HEK293T (cell line): ENCODE results near the gene PPARGC1A.

ENCODE experiments used
- ARNT ChIP-seq: fragments of 450-650 bp; IDR thresholded peaks from 2 replicates; pipeline ENCODE4 v1.6.1; 2017; ENCODE audit warnings: mild to moderate bottlenecking
- BHLHE40 ChIP-seq: fragments of 450-650 bp; IDR thresholded peaks from 2 replicates; pipeline ENCODE4 v1.6.1; 2016; ENCODE audit warnings: mild to moderate bottlenecking, moderate library complexity, borderline replicate concordance
- FOXM1 ChIP-seq: fragments of 450-650 bp; IDR thresholded peaks from 2 replicates; pipeline ENCODE4 v1.6.1; 2017; ENCODE audit warnings: mild to moderate bottlenecking, borderline replicate concordance
- NFRKB ChIP-seq: fragments of 450-650 bp; IDR thresholded peaks from 2 replicates; pipeline ENCODE4 v1.6.1; 2016; ENCODE audit warnings: mild to moderate bottlenecking, moderate library complexity
- SP1 ChIP-seq: fragments of 450-650 bp; IDR thresholded peaks from 2 replicates; pipeline ENCODE4 v1.6.1; 2017
- SUZ12 ChIP-seq: fragments of 450-650 bp; IDR thresholded peaks from 2 replicates; pipeline ENCODE4 v1.6.1; 2016; ENCODE audit warnings: mild to moderate bottlenecking
- TF ChIP-seq, protein P1 (sequence below): fragments of 450-650 bp; IDR thresholded peaks from 2 replicates; pipeline ENCODE4 v1.6.1; 2016

DNA sequence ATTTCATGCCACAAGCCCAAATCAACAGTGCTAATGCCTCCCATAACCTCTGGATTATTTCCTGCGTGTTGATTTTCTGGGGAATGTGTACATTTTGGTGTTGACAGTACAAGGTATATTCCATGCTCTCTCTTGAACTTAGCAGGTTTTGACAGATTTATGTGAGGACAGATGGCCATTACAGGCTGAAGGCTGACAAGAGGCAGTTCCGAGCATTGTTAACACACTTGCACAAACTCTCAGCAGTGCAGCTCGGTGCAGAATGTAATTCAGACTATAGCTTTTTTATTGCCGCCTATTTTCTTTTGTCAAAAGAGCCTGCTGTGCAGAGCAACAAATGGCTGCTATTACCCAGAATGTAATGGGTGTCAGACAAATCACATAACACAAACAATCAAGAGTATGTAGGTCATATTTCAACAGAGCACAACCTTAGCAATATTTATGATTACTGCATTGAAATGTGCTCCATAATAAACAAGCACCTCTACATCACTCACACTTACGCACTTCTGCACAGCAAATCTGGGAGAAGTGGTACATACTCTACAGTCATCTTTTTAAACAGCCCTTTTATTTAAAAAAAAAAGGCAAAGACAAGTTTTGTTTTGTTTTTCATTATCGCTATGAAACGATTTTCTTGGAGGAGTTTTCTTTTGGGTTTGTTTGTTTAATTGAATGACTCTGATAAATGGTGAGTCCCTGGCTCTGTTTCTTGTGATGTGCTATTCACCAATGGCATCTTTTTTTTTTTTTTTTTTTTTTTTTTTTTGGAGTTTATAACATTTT lies 71.6 kb downstream of the PPARGC1A start:
- TF ChIP-seq NFRKB (no peak), FOXM1 (no peak), SP1 (no peak), BHLHE40 (no peak), SUZ12 (no peak), ARNT (no peak)
- TF ChIP-seq, protein P1, sequence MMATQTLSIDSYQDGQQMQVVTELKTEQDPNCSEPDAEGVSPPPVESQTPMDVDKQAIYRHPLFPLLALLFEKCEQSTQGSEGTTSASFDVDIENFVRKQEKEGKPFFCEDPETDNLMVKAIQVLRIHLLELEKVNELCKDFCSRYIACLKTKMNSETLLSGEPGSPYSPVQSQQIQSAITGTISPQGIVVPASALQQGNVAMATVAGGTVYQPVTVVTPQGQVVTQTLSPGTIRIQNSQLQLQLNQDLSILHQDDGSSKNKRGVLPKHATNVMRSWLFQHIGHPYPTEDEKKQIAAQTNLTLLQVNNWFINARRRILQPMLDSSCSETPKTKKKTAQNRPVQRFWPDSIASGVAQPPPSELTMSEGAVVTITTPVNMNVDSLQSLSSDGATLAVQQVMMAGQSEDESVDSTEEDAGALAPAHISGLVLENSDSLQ, result peak; percentile 79
